Measurements from ENCODE around the gene SPIN1.

Gene SPIN1

DNA sequence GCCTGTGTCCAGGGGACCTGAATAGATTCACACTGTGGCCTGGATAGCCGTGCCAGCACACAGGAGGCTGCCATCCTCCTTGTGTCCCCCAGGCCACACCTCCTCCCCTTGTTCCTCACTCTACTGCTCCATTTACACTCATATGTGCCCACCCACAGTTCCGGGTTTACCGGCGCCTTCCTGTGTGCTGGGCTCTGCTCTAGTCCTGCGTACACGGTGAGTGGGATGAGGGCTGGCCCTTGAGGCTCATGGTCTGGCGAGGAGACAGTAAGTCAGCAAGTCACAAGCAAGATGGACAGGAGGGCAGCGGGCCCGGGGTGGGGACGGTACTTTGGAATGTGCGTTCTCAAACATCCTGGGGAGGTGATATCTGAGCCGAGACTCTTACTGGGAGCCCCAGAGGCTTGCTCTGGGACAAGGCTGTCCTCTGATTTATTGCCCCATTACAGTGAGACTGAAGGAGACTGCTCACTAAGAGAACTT is 114.3 kb downstream of the SPIN1 start:
- DNase-seq = no peak

DNA sequence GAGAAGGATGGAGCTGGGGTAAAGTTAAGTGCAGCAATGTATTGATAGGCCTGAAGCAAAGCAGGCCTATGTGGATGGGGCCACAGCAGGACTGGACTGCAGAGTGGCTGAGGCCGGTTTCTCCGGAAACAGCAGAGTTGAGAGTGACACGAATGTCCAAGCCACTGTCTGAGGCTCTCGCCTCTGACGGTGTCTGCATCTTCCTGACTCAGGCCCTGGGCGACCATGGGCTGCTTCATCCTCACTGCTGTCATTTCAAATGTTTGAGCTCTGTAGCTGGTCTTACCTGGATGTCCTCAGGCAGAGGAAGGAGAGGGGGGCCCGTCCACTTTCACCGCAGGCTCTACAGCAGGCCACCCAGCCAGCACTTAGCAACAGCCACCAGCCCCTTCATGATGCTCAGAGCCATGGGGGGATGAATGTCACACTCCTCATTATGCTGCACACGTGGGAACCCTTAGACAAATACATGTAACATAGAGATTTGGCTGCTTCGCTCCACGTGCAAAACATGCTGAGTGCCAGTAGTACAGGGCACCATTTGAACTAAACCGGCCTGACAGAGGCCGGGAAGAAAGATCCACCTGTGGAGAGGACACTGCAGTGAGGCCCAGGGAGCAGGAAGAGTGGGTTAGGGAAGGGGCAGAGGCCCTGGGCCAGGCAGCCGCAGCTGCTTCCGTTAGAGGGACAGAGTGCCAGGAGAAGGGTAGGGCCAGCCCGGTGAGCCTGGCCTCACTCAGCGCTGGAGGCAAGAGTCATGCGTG is 115.0 kb downstream of the SPIN1 start:
- DNase-seq = no peak

- DNase-seq = no peak
Measured at GRCh38 chr9:88503845-88504764, 115.9 kb downstream of the SPIN1 start.

- DNase-seq = no peak
Measured at GRCh38 chr9:88508326-88508725, 120.1 kb downstream of the SPIN1 start.

DNA sequence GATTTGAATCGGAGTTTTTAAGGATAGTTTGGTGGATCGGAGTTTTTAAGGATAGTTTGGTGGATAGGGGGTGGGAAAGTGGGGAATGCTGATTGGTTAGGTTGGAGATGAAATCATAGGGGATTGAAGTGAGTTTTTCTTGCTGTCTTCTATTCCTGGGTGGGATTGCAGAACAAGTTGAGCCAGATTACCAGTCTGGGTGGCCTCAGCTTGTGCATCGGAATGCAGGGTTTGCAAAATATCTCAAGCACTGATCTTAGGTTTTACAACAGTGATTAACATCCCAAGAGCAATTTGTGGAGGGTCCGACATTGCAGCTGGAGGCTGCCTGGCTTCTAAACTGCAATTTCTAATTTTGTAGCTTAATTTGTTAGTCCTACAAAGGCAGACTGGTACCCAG is 123.7 kb downstream of the SPIN1 start:
- no peak for DNase-seq

DNA sequence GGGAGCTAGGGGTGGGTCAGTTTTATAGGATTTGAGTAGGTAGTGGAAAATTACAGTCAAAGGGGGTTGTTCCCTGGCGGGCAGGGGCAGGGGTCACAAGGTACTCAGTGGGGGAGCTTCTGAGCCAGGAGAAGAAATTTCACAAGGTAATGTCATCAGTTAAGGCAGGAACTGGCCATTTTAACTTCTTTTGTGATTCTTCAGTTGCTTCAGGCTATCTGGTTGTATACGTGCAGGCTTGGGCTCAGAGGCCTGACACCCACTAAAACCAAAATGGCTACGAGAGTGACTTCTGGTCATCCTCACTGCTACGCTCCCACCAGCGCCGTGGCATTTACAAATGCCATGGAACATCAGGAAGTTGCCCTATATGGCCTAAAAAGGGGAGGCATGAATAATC is 126.0 kb downstream of the SPIN1 start:
- no peak for DNase-seq

GRCh38 chr9:88521308-88521707 is 133.1 kb downstream of the SPIN1 start:
- DNase-seq = no peak

DNA sequence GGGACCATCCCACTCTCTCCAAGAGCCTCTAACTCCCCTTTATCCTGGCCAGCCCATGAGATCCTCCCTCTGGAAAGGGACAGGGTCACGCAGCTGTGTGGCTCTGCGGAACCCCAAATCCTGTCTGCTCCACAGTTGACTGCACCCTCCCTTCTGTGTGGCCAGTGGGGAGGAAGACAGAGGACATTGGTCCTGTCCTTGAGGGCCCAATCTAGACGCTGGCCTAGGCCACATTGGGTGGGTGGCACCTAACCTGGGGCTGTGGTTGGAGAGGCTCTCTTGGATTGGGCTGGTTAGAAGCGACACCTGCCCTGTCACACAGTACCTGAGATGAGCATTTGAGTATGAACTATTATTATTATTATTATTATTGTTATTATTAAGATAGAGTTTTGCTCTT is 134.1 kb downstream of the SPIN1 start:
- no peak for DNase-seq

DNA sequence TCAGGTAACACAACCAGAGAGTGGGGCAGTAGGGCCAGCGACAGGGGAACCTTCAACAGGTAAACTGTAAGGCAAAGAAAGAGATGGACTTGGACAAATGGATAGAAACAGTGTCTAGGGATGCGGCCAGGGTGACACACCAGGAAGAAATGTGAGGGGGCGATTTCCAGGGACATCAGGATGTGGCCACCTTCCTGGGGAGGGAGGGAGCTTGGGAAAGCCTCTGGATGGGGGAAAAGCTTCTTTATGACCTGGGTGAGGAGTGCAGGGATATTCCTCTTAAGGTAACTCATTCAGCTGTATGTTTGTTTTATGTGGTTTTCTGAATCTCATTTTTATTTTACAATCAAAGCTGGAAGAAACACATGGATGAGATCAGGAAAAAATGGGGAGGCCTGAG is 134.8 kb downstream of the SPIN1 start:
- DNase-seq = no peak

DNA sequence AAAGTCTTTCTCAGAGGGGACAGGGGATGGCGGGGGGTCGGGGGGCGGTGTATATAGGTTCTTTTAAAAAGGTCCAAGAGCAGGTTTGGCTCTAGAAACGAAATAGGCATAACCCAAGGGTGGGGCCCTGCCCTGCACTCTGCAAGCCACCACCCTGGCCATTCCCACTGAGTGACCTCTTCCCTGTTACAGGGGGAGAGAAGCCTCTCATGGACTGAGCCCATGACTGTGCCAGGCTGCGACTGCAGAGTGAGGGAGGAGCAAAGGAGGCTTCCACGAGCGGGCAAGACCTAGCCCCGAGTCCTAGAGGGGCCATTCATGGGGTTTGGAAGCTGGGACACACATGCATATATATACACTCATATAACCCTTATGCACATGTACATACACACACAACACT is 136.7 kb downstream of the SPIN1 start:
- DNase-seq = no peak

- DNase-seq = no peak
Measured at GRCh38 chr9:88527618-88528017, 139.4 kb downstream of the SPIN1 start.

Data from DMS79 treated with DMSO at 0.1 percent for 48 hours (cell line).